ENCODE data around the gene ISM2. TPM values are rescaled to one million over a fixed set of nuclear protein-coding genes. Genes with fewer than 3 reads are reported as not detected.

The ISM2 gene
- polyA plus RNA-seq, 1 donor, result 0.07 TPM

GRCh38 chr14:77442196-77442595, 56.4 kb downstream of the ISM2 start:
- H3K4me3 ChIP-seq (ENCODE audit: low read length), result no peak overlapping the region
- WGBS (ENCODE audit: insufficient coverage, low lambda C conversion rate), result no CpG with 5 or more reads among the region's 2 CpGs
- no peaks in the 10 kb centered on the region for H3K9me3 ChIP-seq (ENCODE audit: control insufficient read depth, low read depth, low read length)
- no peak for DNase-seq
- H3K27me3 ChIP-seq (ENCODE audit: control insufficient read depth, insufficient read depth, low read length), result no peaks in the 10 kb centered on the region
- H3K36me3 ChIP-seq (ENCODE audit: control insufficient read depth, insufficient read depth, low read length), result peaks cover 51% of the 10 kb centered on the region
- H3K4me1 ChIP-seq (ENCODE audit: control insufficient read depth, insufficient read depth, low read length), result no peaks in the 10 kb centered on the region
- H3K27ac ChIP-seq (ENCODE audit: low read length), result no peak overlapping the region

GRCh38 chr14:77439861-77440260, 58.8 kb downstream of the ISM2 start:
- Histone ChIP-seq H3K36me3 (ENCODE audit: control insufficient read depth, insufficient read depth, low read length) (peaks cover 66% of the 10 kb centered on the region), H3K9me3 (ENCODE audit: control insufficient read depth, low read depth, low read length) (no peaks in the 10 kb centered on the region)
- no CpG with 5 or more reads among the region's 4 CpGs for WGBS (ENCODE audit: insufficient coverage, low lambda C conversion rate)

GRCh38 chr14:77438596-77438995, 60.0 kb downstream of the ISM2 start:
- no peak overlapping the region for H3K4me3 ChIP-seq (ENCODE audit: low read length)
- H3K36me3 ChIP-seq (ENCODE audit: control insufficient read depth, insufficient read depth, low read length), result peaks cover 66% of the 10 kb centered on the region
- H3K4me1 ChIP-seq (ENCODE audit: control insufficient read depth, insufficient read depth, low read length), result no peaks in the 10 kb centered on the region
- no peak overlapping the region for H3K27ac ChIP-seq (ENCODE audit: low read length)
- 100% methylated on average over 1 of the region's 1 CpG for WGBS (ENCODE audit: insufficient coverage, low lambda C conversion rate)
- no peaks in the 10 kb centered on the region for H3K27me3 ChIP-seq (ENCODE audit: control insufficient read depth, insufficient read depth, low read length)
- H3K9me3 ChIP-seq (ENCODE audit: control insufficient read depth, low read depth, low read length), result no peaks in the 10 kb centered on the region
- no peak for DNase-seq

More at GRCh38 chr14:77439861-77440260, 58.8 kb downstream of the ISM2 start:
- H3K27me3 ChIP-seq (ENCODE audit: control insufficient read depth, insufficient read depth, low read length), result no peaks in the 10 kb centered on the region
- no peak for DNase-seq
- no peaks in the 10 kb centered on the region for H3K4me1 ChIP-seq (ENCODE audit: control insufficient read depth, insufficient read depth, low read length)
- no peak overlapping the region for H3K27ac ChIP-seq (ENCODE audit: low read length)
- no peak overlapping the region for H3K4me3 ChIP-seq (ENCODE audit: low read length)

- H3K27ac ChIP-seq (ENCODE audit: low read length), result no peak overlapping the region
- H3K4me1 ChIP-seq (ENCODE audit: control insufficient read depth, insufficient read depth, low read length), result no peaks in the 10 kb centered on the region
- no peak for DNase-seq
- no CpG with 5 or more reads among the region's 3 CpGs for WGBS (ENCODE audit: insufficient coverage, low lambda C conversion rate)
- H3K4me3 ChIP-seq (ENCODE audit: low read length), result no peak overlapping the region
- no peaks in the 10 kb centered on the region for H3K9me3 ChIP-seq (ENCODE audit: control insufficient read depth, low read depth, low read length)
- no peaks in the 10 kb centered on the region for H3K27me3 ChIP-seq (ENCODE audit: control insufficient read depth, insufficient read depth, low read length)
- H3K36me3 ChIP-seq (ENCODE audit: control insufficient read depth, insufficient read depth, low read length), result peaks cover 50% of the 10 kb centered on the region
These were observed 62.6 kb downstream of the ISM2 start for GRCh38 chr14:77436042-77436441.

- no peaks in the 10 kb centered on the region for H3K4me1 ChIP-seq (ENCODE audit: control insufficient read depth, insufficient read depth, low read length)
- peaks cover 78% of the 10 kb centered on the region for H3K36me3 ChIP-seq (ENCODE audit: control insufficient read depth, insufficient read depth, low read length)
- no CpG with 5 or more reads among the region's 3 CpGs for WGBS (ENCODE audit: insufficient coverage, low lambda C conversion rate)
- DNase-seq, result no peak
- H3K27me3 ChIP-seq (ENCODE audit: control insufficient read depth, insufficient read depth, low read length), result no peaks in the 10 kb centered on the region
- no peaks in the 10 kb centered on the region for H3K9me3 ChIP-seq (ENCODE audit: control insufficient read depth, low read depth, low read length)
- no peak overlapping the region for H3K27ac ChIP-seq (ENCODE audit: low read length)
- no peak overlapping the region for H3K4me3 ChIP-seq (ENCODE audit: low read length)
These were observed 72.2 kb downstream of the ISM2 start for GRCh38 chr14:77426396-77426795.

GRCh38 chr14:77424862-77425261, 73.8 kb downstream of the ISM2 start:
- no CpG with 5 or more reads among the region's 3 CpGs for WGBS (ENCODE audit: insufficient coverage, low lambda C conversion rate)
- Histone ChIP-seq H3K4me1 (ENCODE audit: control insufficient read depth, insufficient read depth, low read length) (no peaks in the 10 kb centered on the region), H3K9me3 (ENCODE audit: control insufficient read depth, low read depth, low read length) (peaks cover 2% of the 10 kb centered on the region), H3K27ac (ENCODE audit: low read length) (no peak overlapping the region), H3K27me3 (ENCODE audit: control insufficient read depth, insufficient read depth, low read length) (no peaks in the 10 kb centered on the region), H3K36me3 (ENCODE audit: control insufficient read depth, insufficient read depth, low read length) (peaks cover 80% of the 10 kb centered on the region), H3K4me3 (ENCODE audit: low read length) (no peak overlapping the region)
- no peak for DNase-seq

Other genes starting within 250 kb of the ISM2 start
- 3.1 TPM for gene NGB, start 227.6 kb downstream of the ISM2 start, polyA plus RNA-seq
- 17.2 TPM for gene POMT2, start 177.9 kb downstream of the ISM2 start, polyA plus RNA-seq
- gene GSTZ1, start 177.8 kb downstream of the ISM2 start, polyA plus RNA-seq, result 28.8 TPM
- 14.7 TPM for gene TMED8, start 121.7 kb downstream of the ISM2 start, polyA plus RNA-seq
- gene SAMD15, start 121.4 kb downstream of the ISM2 start, polyA plus RNA-seq, result 1.6 TPM
- 0.84 TPM for gene NOXRED1, start 75.3 kb downstream of the ISM2 start, polyA plus RNA-seq
- gene VIPAS39, start 41.2 kb downstream of the ISM2 start, polyA plus RNA-seq, result 26.0 TPM
- 119 TPM for gene AHSA1, start 40.7 kb downstream of the ISM2 start, polyA plus RNA-seq
- 17.4 TPM for gene SPTLC2, start 117.8 kb upstream of the ISM2 start, polyA plus RNA-seq
- gene ALKBH1, start 209.2 kb upstream of the ISM2 start, polyA plus RNA-seq, result 11.9 TPM
- gene SLIRP, start 209.3 kb upstream of the ISM2 start, polyA plus RNA-seq, result 115 TPM

Measured in large intestine (tissue), 3 donors.